ENCODE data around the gene PARD3B. TPM values are rescaled to one million over a fixed set of nuclear protein-coding genes. Genes with fewer than 3 reads are reported as not detected.

PARD3B gene
- total and polyA plus RNA-seq, 2 of the 13 experiments (the other 11 are each of a cell fraction or from before 2014, with no cell fraction given) = 0.71 to 2.3 TPM

DNA sequence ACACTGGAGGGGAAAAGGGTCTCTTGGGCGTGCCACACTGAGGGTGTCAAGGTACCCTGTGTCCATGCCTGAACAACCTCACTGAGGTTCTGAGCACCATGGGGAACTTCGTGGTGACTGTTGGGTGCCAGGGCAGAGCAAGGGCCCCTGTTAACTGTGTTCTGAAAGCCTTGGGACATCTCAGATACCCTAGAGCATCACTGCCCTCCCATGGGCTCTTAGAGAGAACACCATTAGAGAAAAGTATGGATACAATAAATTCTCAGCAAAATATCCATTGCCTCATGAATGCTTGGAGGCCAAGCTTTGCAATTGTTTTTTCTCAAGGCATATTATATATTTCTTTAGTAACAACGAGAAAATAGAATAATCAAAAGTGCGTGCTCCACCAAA lies 648.6 kb downstream of the PARD3B start (continued):
- no peak for TF ChIP-seq GRHL1 (CRISPR knock-in tag; conservative IDR thresholded peaks at IDR 0.05)

DNA sequence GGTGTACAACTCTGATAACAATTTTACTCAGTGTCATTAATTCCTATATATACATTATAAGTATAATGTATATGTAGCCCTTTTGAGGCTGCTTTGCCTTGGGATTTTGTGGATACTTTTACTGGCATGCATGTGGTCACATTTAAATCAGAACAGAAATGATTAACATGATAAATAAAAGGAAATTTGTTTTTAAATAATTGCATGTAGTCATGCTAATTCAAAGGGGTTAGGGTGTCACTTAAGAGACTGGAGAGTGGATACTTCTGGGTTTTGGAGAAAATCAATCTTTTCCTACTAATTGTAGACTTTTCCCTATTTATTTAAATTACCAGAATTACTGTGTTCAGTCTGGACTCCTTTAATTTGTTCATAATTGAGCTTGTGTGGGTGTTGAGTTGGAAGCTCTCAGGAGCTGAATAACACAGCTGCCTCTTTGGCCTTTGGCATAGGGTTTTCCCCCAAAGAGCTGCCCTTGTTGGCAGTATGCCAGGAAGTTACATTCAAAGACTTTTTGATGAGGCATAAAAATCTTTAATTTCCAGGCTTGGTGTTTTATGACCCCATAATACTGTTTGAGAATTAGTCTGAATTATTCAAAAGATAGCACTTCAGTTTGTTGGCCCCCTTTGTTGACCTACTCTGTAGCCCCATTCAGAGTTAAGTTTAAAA lies 652.3 kb downstream of the PARD3B start:
- H3K4me1 ChIP-seq (ENCODE audit: insufficient read depth, low read length) = no peaks in the 10 kb centered on the region
- H3K36me3 ChIP-seq (replicated peaks in 1 of 2; ENCODE audit: control insufficient read depth in 1 of 2, insufficient read depth in 2 of 2, low read length in 2 of 2) = no peaks in the 10 kb centered on the region
- intact Hi-C loops (cut with micrococcal nuclease; ENCODE audit: unreplicated experiment) (no loop called here), in situ Hi-C loops (cut with HindIII; ENCODE audit: extremely low pct_ligation_motif_present, low pct_unique_long_range_greater_than_20kb) (no loop called here)
- H3K27me3 ChIP-seq (ENCODE audit: control insufficient read depth in 1 of 2, insufficient read depth in 2 of 2, low read length in 2 of 2) = no peaks in the 10 kb centered on the region
- H4K20me1 ChIP-seq (ENCODE audit: insufficient read depth, low read length) = no peaks in the 10 kb centered on the region
- ChIA-PET CTCF (ENCODE audit: low intra/inter-chr PET ratio, low total read pairs) (no interaction called here), POLR2A (no interaction called here)
- H3K79me2 ChIP-seq (ENCODE audit: insufficient read depth, low read length) = no peaks in the 10 kb centered on the region
- DNase-seq (ENCODE audit: low spot score) (no peak), FAIRE-seq (no peak), ATAC-seq (no peak)
- BruUV-seq (replicated peaks) = no TSS peak
- TF ChIP-seq LCORL (IDR thresholded peaks at IDR 0.05) = peak; percentile 50; the same call in 1 of the 2 replicates
- TF ChIP-seq LCORL (CRISPR knock-in tag; IDR thresholded peaks at IDR 0.05) = no peak
- no peak for TF ChIP-seq CCDC6 (CRISPR knock-in tag; IDR thresholded peaks at IDR 0.05)
- no peak overlapping the region for H2AFZ ChIP-seq (ENCODE audit: low read length)
- H3K9me3 ChIP-seq (ENCODE audit: low read length) = no peaks in the 10 kb centered on the region; the same call in 1 of the 2 replicates
- H3K9ac ChIP-seq (ENCODE audit: insufficient read depth, low read depth, low read length) = no peak overlapping the region
- H3K27ac ChIP-seq (ENCODE audit: extremely low read length, insufficient read depth, low read length) = no peak overlapping the region
- H3K4me3 ChIP-seq (replicated peaks in 1 of 3; ENCODE audit: insufficient read depth in 1 of 3, low read depth in 2 of 3, low read length in 3 of 3) = no peak overlapping the region
- no peak overlapping the region for H3K4me2 ChIP-seq (ENCODE audit: low read depth, low read length)

- no peak for FAIRE-seq
- CTCF ChIA-PET (ENCODE audit: low intra/inter-chr PET ratio, low total read pairs) = no interaction called here
- Histone ChIP-seq H3K4me3 (replicated peaks in 1 of 3; ENCODE audit: insufficient read depth in 1 of 3, low read depth in 2 of 3, low read length in 3 of 3) (no peak overlapping the region), H2AFZ (ENCODE audit: low read length) (no peak overlapping the region), H3K27me3 (ENCODE audit: control insufficient read depth in 1 of 2, insufficient read depth in 2 of 2, low read length in 2 of 2) (no peaks in the 10 kb centered on the region), H3K9me3 (ENCODE audit: low read length) (no peaks in the 10 kb centered on the region; the same call in 1 of the 2 replicates), H4K20me1 (ENCODE audit: insufficient read depth, low read length) (no peaks in the 10 kb centered on the region), H3K27ac (ENCODE audit: extremely low read length, insufficient read depth, low read length) (no peak overlapping the region), H3K4me1 (ENCODE audit: insufficient read depth, low read length) (no peaks in the 10 kb centered on the region), H3K9ac (ENCODE audit: insufficient read depth, low read depth, low read length) (no peak overlapping the region), H3K4me2 (ENCODE audit: low read depth, low read length) (no peak overlapping the region), H3K36me3 (replicated peaks in 1 of 2; ENCODE audit: control insufficient read depth in 1 of 2, insufficient read depth in 2 of 2, low read length in 2 of 2) (no peaks in the 10 kb centered on the region), H3K79me2 (ENCODE audit: insufficient read depth, low read length) (no peaks in the 10 kb centered on the region)
- intact Hi-C loops (cut with micrococcal nuclease; ENCODE audit: unreplicated experiment) = no loop called here
- DNase-seq (ENCODE audit: low spot score) = no peak
- no peak for ATAC-seq
- in situ Hi-C loops (cut with HindIII; ENCODE audit: extremely low pct_ligation_motif_present, low pct_unique_long_range_greater_than_20kb) = no loop called here
- POLR2A ChIA-PET = no interaction called here
- BruUV-seq (replicated peaks) = no TSS peak
- WGBS (ENCODE audit: low lambda C conversion rate) = 37% methylated on average over 3 of the region's 3 CpGs
- no peak for TF ChIP-seq TAF1 (CRISPR knock-in tag; IDR thresholded peaks at IDR 0.05)
- no peak for TF ChIP-seq MTF1 (CRISPR knock-in tag; IDR thresholded peaks at IDR 0.05)
- TF ChIP-seq, protein P1, sequence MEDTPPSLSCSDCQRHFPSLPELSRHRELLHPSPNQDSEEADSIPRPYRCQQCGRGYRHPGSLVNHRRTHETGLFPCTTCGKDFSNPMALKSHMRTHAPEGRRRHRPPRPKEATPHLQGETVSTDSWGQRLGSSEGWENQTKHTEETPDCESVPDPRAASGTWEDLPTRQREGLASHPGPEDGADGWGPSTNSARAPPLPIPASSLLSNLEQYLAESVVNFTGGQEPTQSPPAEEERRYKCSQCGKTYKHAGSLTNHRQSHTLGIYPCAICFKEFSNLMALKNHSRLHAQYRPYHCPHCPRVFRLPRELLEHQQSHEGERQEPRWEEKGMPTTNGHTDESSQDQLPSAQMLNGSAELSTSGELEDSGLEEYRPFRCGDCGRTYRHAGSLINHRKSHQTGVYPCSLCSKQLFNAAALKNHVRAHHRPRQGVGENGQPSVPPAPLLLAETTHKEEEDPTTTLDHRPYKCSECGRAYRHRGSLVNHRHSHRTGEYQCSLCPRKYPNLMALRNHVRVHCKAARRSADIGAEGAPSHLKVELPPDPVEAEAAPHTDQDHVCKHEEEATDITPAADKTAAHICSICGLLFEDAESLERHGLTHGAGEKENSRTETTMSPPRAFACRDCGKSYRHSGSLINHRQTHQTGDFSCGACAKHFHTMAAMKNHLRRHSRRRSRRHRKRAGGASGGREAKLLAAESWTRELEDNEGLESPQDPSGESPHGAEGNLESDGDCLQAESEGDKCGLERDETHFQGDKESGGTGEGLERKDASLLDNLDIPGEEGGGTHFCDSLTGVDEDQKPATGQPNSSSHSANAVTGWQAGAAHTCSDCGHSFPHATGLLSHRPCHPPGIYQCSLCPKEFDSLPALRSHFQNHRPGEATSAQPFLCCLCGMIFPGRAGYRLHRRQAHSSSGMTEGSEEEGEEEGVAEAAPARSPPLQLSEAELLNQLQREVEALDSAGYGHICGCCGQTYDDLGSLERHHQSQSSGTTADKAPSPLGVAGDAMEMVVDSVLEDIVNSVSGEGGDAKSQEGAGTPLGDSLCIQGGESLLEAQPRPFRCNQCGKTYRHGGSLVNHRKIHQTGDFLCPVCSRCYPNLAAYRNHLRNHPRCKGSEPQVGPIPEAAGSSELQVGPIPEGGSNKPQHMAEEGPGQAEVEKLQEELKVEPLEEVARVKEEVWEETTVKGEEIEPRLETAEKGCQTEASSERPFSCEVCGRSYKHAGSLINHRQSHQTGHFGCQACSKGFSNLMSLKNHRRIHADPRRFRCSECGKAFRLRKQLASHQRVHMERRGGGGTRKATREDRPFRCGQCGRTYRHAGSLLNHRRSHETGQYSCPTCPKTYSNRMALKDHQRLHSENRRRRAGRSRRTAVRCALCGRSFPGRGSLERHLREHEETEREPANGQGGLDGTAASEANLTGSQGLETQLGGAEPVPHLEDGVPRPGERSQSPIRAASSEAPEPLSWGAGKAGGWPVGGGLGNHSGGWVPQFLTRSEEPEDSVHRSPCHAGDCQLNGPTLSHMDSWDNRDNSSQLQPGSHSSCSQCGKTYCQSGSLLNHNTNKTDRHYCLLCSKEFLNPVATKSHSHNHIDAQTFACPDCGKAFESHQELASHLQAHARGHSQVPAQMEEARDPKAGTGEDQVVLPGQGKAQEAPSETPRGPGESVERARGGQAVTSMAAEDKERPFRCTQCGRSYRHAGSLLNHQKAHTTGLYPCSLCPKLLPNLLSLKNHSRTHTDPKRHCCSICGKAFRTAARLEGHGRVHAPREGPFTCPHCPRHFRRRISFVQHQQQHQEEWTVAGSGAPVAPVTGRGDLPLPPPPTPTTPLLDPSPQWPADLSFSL (CRISPR knock-in tag; IDR thresholded peaks at IDR 0.05) = no peak
- no peak for TF ChIP-seq MED8 (CRISPR knock-in tag; IDR thresholded peaks at IDR 0.05; ENCODE audit: insufficient replicate concordance)
These were observed 652.9 kb downstream of the PARD3B start for GRCh38 chr2:205198140-205198525.

All from HepG2 (cell line).